GM18861 (cell line): Measurements from ENCODE around the gene BRF1.

Experiments used
- ATAC-seq: cut with Tn5 transposase; IDR thresholded peaks from one replicate; pipeline ENCODE4 v1.9.1; 2021; ENCODE audit not compliant: unreplicated experiment

The BRF1 gene

GRCh38 chr14:105200074-105200473 lies 100.7 kb downstream of the BRF1 start:
- no peak for ATAC-seq

GRCh38 chr14:105199093-105199492 lies 101.7 kb downstream of the BRF1 start:
- ATAC-seq = no peak

- ATAC-seq = no peak
These were observed 102.2 kb downstream of the BRF1 start for GRCh38 chr14:105198588-105198987.

GRCh38 chr14:105197211-105197641 lies 103.6 kb downstream of the BRF1 start:
- ATAC-seq = no peak

GRCh38 chr14:105196265-105196960 lies 104.4 kb downstream of the BRF1 start:
- ATAC-seq = no peak

GRCh38 chr14:105195522-105196264 lies 105.1 kb downstream of the BRF1 start:
- ATAC-seq = no peak

GRCh38 chr14:105195051-105195450 lies 105.8 kb downstream of the BRF1 start:
- no peak for ATAC-seq

- no peak for ATAC-seq
These were observed 106.7 kb downstream of the BRF1 start for GRCh38 chr14:105193916-105194782.

- no peak for ATAC-seq
These were observed 107.7 kb downstream of the BRF1 start for GRCh38 chr14:105192866-105193731.

- no peak for ATAC-seq
These were observed 112.8 kb downstream of the BRF1 start for GRCh38 chr14:105187935-105188524.

- ATAC-seq = no peak
These were observed 113.7 kb downstream of the BRF1 start for GRCh38 chr14:105187116-105187515.

- ATAC-seq = no peak
These were observed 114.8 kb downstream of the BRF1 start for GRCh38 chr14:105185973-105186372.

- no peak for ATAC-seq
These were observed 115.8 kb downstream of the BRF1 start for GRCh38 chr14:105185001-105185400.

- no peak for ATAC-seq
These were observed 116.3 kb downstream of the BRF1 start for GRCh38 chr14:105184461-105184860.

GRCh38 chr14:105182296-105183020 lies 118.3 kb downstream of the BRF1 start:
- no peak for ATAC-seq

GRCh38 chr14:105181549-105182295 lies 119.1 kb downstream of the BRF1 start:
- no peak for ATAC-seq

- ATAC-seq = no peak
These were observed 119.9 kb downstream of the BRF1 start, which contains the start of gene NUDT14 for GRCh38 chr14:105180592-105181548. TSS of gene NUDT14 (minus strand) at chr14:105181312. CDS start at chr14:105181209, 103 bp downstream.

- no peak for ATAC-seq
These were observed 121.6 kb downstream of the BRF1 start for GRCh38 chr14:105179191-105179590.
